ENCODE data around the gene ACYP1. TPM values are rescaled to one million over a fixed set of nuclear protein-coding genes. Genes with fewer than 3 reads are reported as not detected.

ACYP1 gene
- total and polyA plus RNA-seq, 2 donors (not counting 1 experiment from before 2014, with no cell fraction given), result 13.7 to 14.5 TPM

GRCh38 chr14:75067212-75067611 is 3.4 kb upstream of the ACYP1 start:
- H3K27me3 ChIP-seq (ENCODE audit: control insufficient read depth, insufficient read depth, low read length), result no peaks in the 10 kb centered on the region
- no peaks in the 10 kb centered on the region for H3K36me3 ChIP-seq (ENCODE audit: control insufficient read depth, insufficient read depth, low read length)
- H3K9me3 ChIP-seq (ENCODE audit: control insufficient read depth, insufficient read depth, low read depth, low read length), result no peaks in the 10 kb centered on the region
- no peaks in the 10 kb centered on the region for H4K20me1 ChIP-seq (ENCODE audit: control insufficient read depth, extremely low read depth, insufficient read depth, low read length)
- no peak overlapping the region for H3K4me2 ChIP-seq (ENCODE audit: extremely low read depth, insufficient read depth, low read length)
- TF ChIP-seq CTCF (conservative IDR thresholded peaks at IDR 0.05 in 1 of 2, IDR thresholded peaks at IDR 0.05 in 1 of 2; ENCODE audit: low read depth in 1 of 2, low read length in 2 of 2) (no peak), EZH2 (IDR thresholded peaks at IDR 0.05; ENCODE audit: low read length, missing control alignments) (no peak)
- H3K79me2 ChIP-seq (ENCODE audit: control insufficient read depth, insufficient read depth, low read length), result peaks cover 12% of the 10 kb centered on the region
- H3K4me1 ChIP-seq (ENCODE audit: control insufficient read depth, extremely low read depth, insufficient read depth, low read length), result peaks cover 4% of the 10 kb centered on the region
- no peak overlapping the region for H3K4me3 ChIP-seq (replicated peaks in 1 of 4; ENCODE audit: control extremely low read depth in 1 of 4, insufficient read depth in 1 of 4, low read depth in 3 of 4, low read length in 4 of 4)
- H3K27ac ChIP-seq (ENCODE audit: insufficient read depth, low read length), result no peak overlapping the region
- no peak overlapping the region for H2AFZ ChIP-seq (ENCODE audit: low read length)
- H3K9ac ChIP-seq (ENCODE audit: insufficient read depth, low read length), result no peak overlapping the region
- no peak for DNase-seq (ENCODE audit: low read depth in 2 of 2)

- Histone ChIP-seq H3K9ac (ENCODE audit: insufficient read depth, low read length) (no peak overlapping the region), H4K20me1 (ENCODE audit: control insufficient read depth, extremely low read depth, insufficient read depth, low read length) (no peaks in the 10 kb centered on the region), H3K27ac (ENCODE audit: insufficient read depth, low read length) (no peak overlapping the region), H3K4me2 (ENCODE audit: extremely low read depth, insufficient read depth, low read length) (no peak overlapping the region), H2AFZ (ENCODE audit: low read length) (no peak overlapping the region), H3K4me3 (replicated peaks in 1 of 4; ENCODE audit: control extremely low read depth in 1 of 4, insufficient read depth in 1 of 4, low read depth in 3 of 4, low read length in 4 of 4) (no peak overlapping the region), H3K27me3 (ENCODE audit: control insufficient read depth, insufficient read depth, low read length) (no peaks in the 10 kb centered on the region), H3K79me2 (ENCODE audit: control insufficient read depth, insufficient read depth, low read length) (peaks cover 12% of the 10 kb centered on the region), H3K4me1 (ENCODE audit: control insufficient read depth, extremely low read depth, insufficient read depth, low read length) (peaks cover 4% of the 10 kb centered on the region), H3K9me3 (ENCODE audit: control insufficient read depth, insufficient read depth, low read depth, low read length) (no peaks in the 10 kb centered on the region), H3K36me3 (ENCODE audit: control insufficient read depth, insufficient read depth, low read length) (no peaks in the 10 kb centered on the region)
- no peak for TF ChIP-seq CTCF (conservative IDR thresholded peaks at IDR 0.05 in 1 of 2, IDR thresholded peaks at IDR 0.05 in 1 of 2; ENCODE audit: low read depth in 1 of 2, low read length in 2 of 2)
- TF ChIP-seq EZH2 (IDR thresholded peaks at IDR 0.05; ENCODE audit: low read length, missing control alignments), result no peak
- DNase-seq (ENCODE audit: low read depth in 2 of 2), result no peak
Observed at GRCh38 chr14:75066691-75067090, 2.9 kb upstream of the ACYP1 start.

GRCh38 chr14:75064205-75064567 is 362 bp upstream of the ACYP1 start:
- TF ChIP-seq EZH2 (IDR thresholded peaks at IDR 0.05; ENCODE audit: low read length, missing control alignments) (no peak), CTCF (conservative IDR thresholded peaks at IDR 0.05 in 1 of 2, IDR thresholded peaks at IDR 0.05 in 1 of 2; ENCODE audit: low read depth in 1 of 2, low read length in 2 of 2) (no peak)
- H2AFZ ChIP-seq (ENCODE audit: low read length), result peak overlapping the region; percentile 78
- no peaks in the 10 kb centered on the region for H3K9me3 ChIP-seq (ENCODE audit: control insufficient read depth, insufficient read depth, low read depth, low read length)
- peak overlapping the region; percentile 85 for H3K4me2 ChIP-seq (ENCODE audit: extremely low read depth, insufficient read depth, low read length)
- peak overlapping the region; percentile 79 for H3K27ac ChIP-seq (ENCODE audit: insufficient read depth, low read length)
- peaks cover 17% of the 10 kb centered on the region for H3K79me2 ChIP-seq (ENCODE audit: control insufficient read depth, insufficient read depth, low read length)
- no peak overlapping the region for H3K9ac ChIP-seq (ENCODE audit: insufficient read depth, low read length)
- no peaks in the 10 kb centered on the region for H4K20me1 ChIP-seq (ENCODE audit: control insufficient read depth, extremely low read depth, insufficient read depth, low read length)
- H3K27me3 ChIP-seq (ENCODE audit: control insufficient read depth, insufficient read depth, low read length), result no peaks in the 10 kb centered on the region
- DNase-seq (ENCODE audit: low read depth in 2 of 2), result no peak
- no peaks in the 10 kb centered on the region for H3K4me1 ChIP-seq (ENCODE audit: control insufficient read depth, extremely low read depth, insufficient read depth, low read length)
- peak overlapping the region; percentile 59 to 92 (median 81) for H3K4me3 ChIP-seq (replicated peaks in 1 of 4; ENCODE audit: control extremely low read depth in 1 of 4, insufficient read depth in 1 of 4, low read depth in 3 of 4, low read length in 4 of 4)
- no peaks in the 10 kb centered on the region for H3K36me3 ChIP-seq (ENCODE audit: control insufficient read depth, insufficient read depth, low read length)

Data from fibroblast of lung (primary cell).